ENCODE measurements around the gene PNMA6A.

DNA sequence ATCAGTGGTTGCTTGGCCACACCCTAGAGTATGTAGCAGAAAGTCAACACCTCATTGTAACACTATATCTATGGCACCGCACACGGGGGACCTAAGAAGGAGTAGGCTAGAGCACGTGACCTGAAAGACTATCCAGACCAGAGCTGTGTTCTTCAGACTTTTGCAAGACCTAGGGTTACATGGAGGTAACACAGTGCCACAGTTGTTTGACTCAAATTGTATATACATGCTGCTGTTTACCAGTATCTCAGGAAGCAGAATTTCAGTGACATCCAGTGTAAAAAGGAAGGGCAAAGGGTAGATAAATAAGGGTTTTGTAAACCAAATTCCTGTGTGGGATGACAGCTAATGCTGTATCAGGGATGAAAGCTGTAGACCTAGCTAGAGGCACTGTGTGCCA lies 30.2 kb downstream of the PNMA6A start:
- TF ChIP-seq POLR2A (IDR thresholded peaks at IDR 0.05), result no peak
- TF ChIP-seq, protein P1, sequence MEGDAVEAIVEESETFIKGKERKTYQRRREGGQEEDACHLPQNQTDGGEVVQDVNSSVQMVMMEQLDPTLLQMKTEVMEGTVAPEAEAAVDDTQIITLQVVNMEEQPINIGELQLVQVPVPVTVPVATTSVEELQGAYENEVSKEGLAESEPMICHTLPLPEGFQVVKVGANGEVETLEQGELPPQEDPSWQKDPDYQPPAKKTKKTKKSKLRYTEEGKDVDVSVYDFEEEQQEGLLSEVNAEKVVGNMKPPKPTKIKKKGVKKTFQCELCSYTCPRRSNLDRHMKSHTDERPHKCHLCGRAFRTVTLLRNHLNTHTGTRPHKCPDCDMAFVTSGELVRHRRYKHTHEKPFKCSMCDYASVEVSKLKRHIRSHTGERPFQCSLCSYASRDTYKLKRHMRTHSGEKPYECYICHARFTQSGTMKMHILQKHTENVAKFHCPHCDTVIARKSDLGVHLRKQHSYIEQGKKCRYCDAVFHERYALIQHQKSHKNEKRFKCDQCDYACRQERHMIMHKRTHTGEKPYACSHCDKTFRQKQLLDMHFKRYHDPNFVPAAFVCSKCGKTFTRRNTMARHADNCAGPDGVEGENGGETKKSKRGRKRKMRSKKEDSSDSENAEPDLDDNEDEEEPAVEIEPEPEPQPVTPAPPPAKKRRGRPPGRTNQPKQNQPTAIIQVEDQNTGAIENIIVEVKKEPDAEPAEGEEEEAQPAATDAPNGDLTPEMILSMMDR (IDR thresholded peaks at IDR 0.05), result no peak

All from sigmoid colon (tissue), 3 donors.